Keratinocyte (primary cell): ENCODE data around the gene TTC39C. TPM values are rescaled to one million over a fixed set of nuclear protein-coding genes. Genes with fewer than 3 reads are reported as not detected.

Experiments used
- DNase-seq: peaks from one replicate; pipeline ENCODE4 v3.0.0-alpha.2; 2011; ENCODE audit warnings: low read depth, missing footprints, low spot score
- FAIRE-seq: peaks from 2 replicates; lab custom pipeline; 2011; peaks lifted over from hg19 to GRCh38; lab: Jason Lieb, UNC
- H2AFZ ChIP-seq: 2 replicates; pipeline ENCODE4 v1.6.0; 2012; ENCODE audit warnings: low read length, control low read depth, inconsistent platforms; ENCODE audit not compliant: control insufficient read depth
- H3K27ac ChIP-seq: 2 replicates; pipeline ENCODE4 v1.5.1; 2011; ENCODE audit warnings: low read length; ENCODE audit not compliant: control insufficient read depth, insufficient read depth
- H3K27me3 ChIP-seq: 3 replicates; pipeline ENCODE4 v1.6.0; 2011; ENCODE audit warnings: low read length; ENCODE audit not compliant: control insufficient read depth, insufficient read depth; ENCODE audit errors: extremely low read depth
- H3K36me3 ChIP-seq, 2 experiments: 2 replicates in 1 of 2; 3 replicates in 1 of 2; pipeline ENCODE4 v1.5.1; 2011; ENCODE audit warnings: low read length in 2 of 2, mild to moderate bottlenecking in 1 of 2; ENCODE audit not compliant: control insufficient read depth in 2 of 2, insufficient read depth in 2 of 2; ENCODE audit errors: extremely low read depth in 1 of 2
- H3K4me1 ChIP-seq: 3 replicates; pipeline ENCODE4 v1.5.1; 2011; ENCODE audit warnings: low read length; ENCODE audit not compliant: control insufficient read depth, insufficient read depth; ENCODE audit errors: extremely low read depth
- H3K4me2 ChIP-seq: 3 replicates; pipeline ENCODE4 v1.6.0; 2011; ENCODE audit warnings: low read depth, low read length; ENCODE audit not compliant: control insufficient read depth, insufficient read depth; ENCODE audit errors: extremely low read depth
- H3K4me3 ChIP-seq, 3 experiments: fragments of 200-600 bp in 1 of 3; sonication (generic) in 1 of 3; 2 replicates in 2 of 3; 3 replicates in 1 of 3; pipeline ENCODE4 v1.5.1; 2011 to 2016; ENCODE audit warnings: low read length in 3 of 3, mild to moderate bottlenecking in 3 of 3, control low read depth in 2 of 3, inconsistent platforms in 1 of 3, low read depth in 1 of 3, mixed read lengths in 1 of 3, mixed run types in 1 of 3, moderate library complexity in 1 of 3; ENCODE audit not compliant: control insufficient read depth in 2 of 3, insufficient read depth in 2 of 3; ENCODE audit errors: extremely low read depth in 1 of 3
- H3K79me2 ChIP-seq: 2 replicates; pipeline ENCODE4 v1.6.0; 2012; ENCODE audit warnings: low read length; ENCODE audit not compliant: control insufficient read depth, insufficient read depth
- H3K9ac ChIP-seq: 3 replicates; pipeline ENCODE4 v1.6.0; 2011; ENCODE audit warnings: low read length; ENCODE audit not compliant: control insufficient read depth, insufficient read depth; ENCODE audit errors: extremely low read depth
- H3K9me1 ChIP-seq: 3 replicates; pipeline ENCODE4 v1.6.0; 2011; ENCODE audit warnings: low read length; ENCODE audit not compliant: control insufficient read depth, insufficient read depth; ENCODE audit errors: extremely low read depth
- H3K9me3 ChIP-seq: 2 replicates; pipeline ENCODE4 v1.5.1; 2012; ENCODE audit warnings: low read depth, low read length; ENCODE audit not compliant: control insufficient read depth
- H4K20me1 ChIP-seq: 3 replicates; pipeline ENCODE4 v1.6.0; 2011; ENCODE audit warnings: low read length; ENCODE audit not compliant: control insufficient read depth, insufficient read depth; ENCODE audit errors: extremely low read depth
- EZH2 ChIP-seq: IDR thresholded peaks from one replicate; pipeline ENCODE4 v1.6.1; 2012; ENCODE audit warnings: inconsistent platforms, mild to moderate bottlenecking, low read length, moderate library complexity
- dilution Hi-C: fragments of 300-500 bp; cut with MboI; formaldehyde crosslinking; loops from one replicate; pipeline ENCODE4 v1.7.0; 2020; ENCODE audit warnings: low sequenced_read_pairs; ENCODE audit not compliant: extremely low pct_ligation_motif_present
- polyA plus RNA-seq, 5 experiments: library from polyadenylated mRNA; depleted of rRNA in 3 of 5; stranded (reverse) in 3 of 5; stranded (forward) in 1 of 5; unstranded in 1 of 5; fragments of >200 nt; gene quantifications; 1 replicate in 1 of 5; 2 replicates in 3 of 5; 3 replicates in 1 of 5; pipeline versions ENCODE4 v1.2.1 to v1.2.3, GENCODE V29; 2011 to 2012; ENCODE audit warnings: missing spikeins in 2 of 5, low read depth in 1 of 5, low replicate concordance in 1 of 5
- TF ChIP-seq, protein P1 (sequence below), 3 experiments: IDR thresholded peaks in 1 of 3; conservative IDR thresholded peaks in 1 of 3; optimal IDR thresholded peaks in 1 of 3; 2 replicates in 2 of 3; 3 replicates in 1 of 3; pipeline versions ENCODE3 to v1.5.1; 2011; ENCODE audit warnings: low read length in 3 of 3, mild to moderate bottlenecking in 3 of 3, moderate library complexity in 2 of 3, control low read depth in 1 of 3, inconsistent platforms in 1 of 3; ENCODE audit not compliant: insufficient read depth in 2 of 3; ENCODE audit errors: extremely low read depth in 1 of 3

TTC39C gene
- polyA plus RNA-seq, 1 donor (not counting 4 experiments of a cell fraction or from before 2014, with no cell fraction given) = 26.8 TPM

DNA sequence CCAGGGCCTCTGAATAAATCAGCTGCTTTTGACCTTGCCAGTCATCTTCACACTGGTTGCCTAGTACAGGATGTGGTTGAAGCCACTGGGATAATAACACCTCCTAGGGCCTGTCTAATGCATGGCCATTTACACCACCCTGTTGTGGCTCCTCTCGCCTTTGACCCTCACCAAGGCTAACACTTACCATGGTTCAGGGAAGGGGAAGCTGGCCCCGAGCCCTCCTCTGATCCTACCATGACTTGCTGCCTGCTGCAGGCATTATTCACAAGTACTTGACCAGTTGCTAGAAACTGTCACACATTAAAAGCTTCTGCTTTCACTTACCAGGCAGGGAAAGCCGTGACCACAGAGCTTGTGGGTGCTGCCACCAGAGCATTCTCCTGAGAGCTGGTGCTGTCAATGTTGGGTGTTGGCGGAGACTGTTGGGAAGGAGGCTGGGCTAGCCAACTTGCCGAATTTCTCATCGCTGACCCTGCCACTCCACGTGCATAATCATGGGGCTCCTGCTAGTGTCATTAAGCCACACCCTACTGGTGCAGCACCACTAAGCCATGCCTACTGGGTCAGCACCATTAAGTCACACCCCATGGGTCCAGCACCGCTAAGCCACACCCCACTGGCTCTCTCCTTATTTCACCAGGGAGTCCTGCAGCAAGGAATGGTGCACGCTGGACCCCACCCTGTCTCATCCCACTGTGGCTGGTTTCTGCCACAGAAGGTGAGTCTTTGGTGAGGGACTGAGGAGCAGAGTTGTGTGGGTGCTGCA is 47.0 kb upstream of the TTC39C start:
- peaks cover 16% of the 10 kb centered on the region for H3K4me1 ChIP-seq
- H3K9me3 ChIP-seq = no peaks in the 10 kb centered on the region
- peak; percentile 77 for FAIRE-seq

DNA sequence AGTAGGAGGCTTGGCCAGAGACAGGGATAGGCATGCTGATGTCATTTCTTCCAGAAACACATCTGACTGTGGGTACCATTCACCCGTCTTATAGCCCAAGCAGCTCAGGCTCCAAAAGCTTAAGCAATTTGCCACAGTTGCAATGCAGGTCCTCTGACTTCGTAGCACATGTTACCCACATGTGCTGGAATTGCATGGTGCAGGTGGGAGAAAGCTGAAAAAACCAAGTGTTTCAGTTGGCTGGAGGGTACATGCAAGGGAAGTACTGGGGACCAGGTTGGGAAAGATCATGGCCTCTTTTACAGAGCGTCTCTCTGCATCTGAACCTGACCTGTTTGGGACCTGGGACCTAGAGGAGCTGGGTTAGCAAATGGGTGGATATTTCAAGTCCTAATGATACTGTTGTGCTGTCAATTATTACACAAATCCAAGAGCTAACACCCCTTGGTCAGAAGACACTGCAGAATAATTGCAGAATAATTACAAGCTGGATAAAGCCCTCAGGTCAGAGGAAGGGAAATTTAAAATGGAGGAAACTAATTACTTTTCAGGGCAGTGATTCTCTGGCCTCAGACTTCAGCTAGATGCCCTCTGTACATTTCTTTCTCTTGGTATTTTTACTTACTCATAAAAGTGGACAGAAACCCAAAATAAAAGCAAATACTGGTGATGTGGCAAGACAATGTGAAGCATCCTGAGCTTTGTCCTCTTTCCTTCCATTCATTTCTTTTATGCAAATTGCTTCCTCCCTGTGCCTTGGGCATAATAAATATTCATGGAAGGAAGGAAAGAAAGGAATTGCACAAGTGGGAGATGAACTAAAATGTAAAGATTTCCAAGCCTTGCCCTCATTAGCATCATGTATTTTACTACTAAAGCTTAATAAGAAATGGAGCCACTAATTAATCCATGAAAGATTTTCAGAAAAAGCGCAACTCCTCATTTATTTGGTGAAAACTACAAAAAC is 45.6 kb upstream of the TTC39C start:
- no peak for TF ChIP-seq EZH2
- TF ChIP-seq, protein P1, sequence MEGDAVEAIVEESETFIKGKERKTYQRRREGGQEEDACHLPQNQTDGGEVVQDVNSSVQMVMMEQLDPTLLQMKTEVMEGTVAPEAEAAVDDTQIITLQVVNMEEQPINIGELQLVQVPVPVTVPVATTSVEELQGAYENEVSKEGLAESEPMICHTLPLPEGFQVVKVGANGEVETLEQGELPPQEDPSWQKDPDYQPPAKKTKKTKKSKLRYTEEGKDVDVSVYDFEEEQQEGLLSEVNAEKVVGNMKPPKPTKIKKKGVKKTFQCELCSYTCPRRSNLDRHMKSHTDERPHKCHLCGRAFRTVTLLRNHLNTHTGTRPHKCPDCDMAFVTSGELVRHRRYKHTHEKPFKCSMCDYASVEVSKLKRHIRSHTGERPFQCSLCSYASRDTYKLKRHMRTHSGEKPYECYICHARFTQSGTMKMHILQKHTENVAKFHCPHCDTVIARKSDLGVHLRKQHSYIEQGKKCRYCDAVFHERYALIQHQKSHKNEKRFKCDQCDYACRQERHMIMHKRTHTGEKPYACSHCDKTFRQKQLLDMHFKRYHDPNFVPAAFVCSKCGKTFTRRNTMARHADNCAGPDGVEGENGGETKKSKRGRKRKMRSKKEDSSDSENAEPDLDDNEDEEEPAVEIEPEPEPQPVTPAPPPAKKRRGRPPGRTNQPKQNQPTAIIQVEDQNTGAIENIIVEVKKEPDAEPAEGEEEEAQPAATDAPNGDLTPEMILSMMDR (optimal IDR thresholded peaks at IDR 0.05 in 1 of 3, IDR thresholded peaks at IDR 0.05 in 1 of 3, conservative IDR thresholded peaks at IDR 0.05 in 1 of 3; ENCODE audit: extremely low read depth in 1 of 3, insufficient read depth in 2 of 3, low read length in 3 of 3) = no peak
- no peaks in the 10 kb centered on the region for H3K36me3 ChIP-seq
- dilution Hi-C loops = loop anchor here (10.0 kb wide), 1 partner anchor 146 kb away; no protein-coding TSS in a partner anchor
- no peaks in the 10 kb centered on the region for H3K79me2 ChIP-seq
- no peak overlapping the region for H2AFZ ChIP-seq
- no peaks in the 10 kb centered on the region for H3K9me1 ChIP-seq
- FAIRE-seq (no peak), DNase-seq (no peak)
- H4K20me1 ChIP-seq = no peaks in the 10 kb centered on the region
- H3K9me3 ChIP-seq = no peaks in the 10 kb centered on the region
- H3K27me3 ChIP-seq = no peaks in the 10 kb centered on the region
- peaks cover 16% of the 10 kb centered on the region for H3K4me1 ChIP-seq
- no peak overlapping the region for H3K27ac ChIP-seq
- no peak overlapping the region for H3K4me2 ChIP-seq
- no peak overlapping the region for H3K4me3 ChIP-seq
- no peak overlapping the region for H3K9ac ChIP-seq

More for the DNA sequence above, 47.0 kb upstream of the TTC39C start:
- no peaks in the 10 kb centered on the region for H3K36me3 ChIP-seq
- no peak overlapping the region for H2AFZ ChIP-seq
- H3K27ac ChIP-seq = no peak overlapping the region
- no peaks in the 10 kb centered on the region for H3K27me3 ChIP-seq
- H3K9me1 ChIP-seq = no peaks in the 10 kb centered on the region
- H3K4me2 ChIP-seq = no peak overlapping the region
- H3K79me2 ChIP-seq = no peaks in the 10 kb centered on the region
- H4K20me1 ChIP-seq = no peaks in the 10 kb centered on the region
- dilution Hi-C loops = loop anchor here (10.0 kb wide), 1 partner anchor 147 kb away; no protein-coding TSS in a partner anchor
- H3K4me3 ChIP-seq = no peak overlapping the region
- no peak overlapping the region for H3K9ac ChIP-seq
- DNase-seq = no peak
- TF ChIP-seq, protein P1 (optimal IDR thresholded peaks at IDR 0.05 in 1 of 3, IDR thresholded peaks at IDR 0.05 in 1 of 3, conservative IDR thresholded peaks at IDR 0.05 in 1 of 3; ENCODE audit: extremely low read depth in 1 of 3, insufficient read depth in 2 of 3, low read length in 3 of 3) = no peak
- TF ChIP-seq EZH2 = no peak
